Neuronal stem cell (in vitro differentiated cells): ENCODE data around the gene RNASEH2A.

Experiments
- DNase-seq: peaks from one replicate; pipeline ENCODE4 v3.0.0-alpha.2; 2013; ENCODE audit warnings: low spot score
- H2AFZ ChIP-seq: one replicate; pipeline ENCODE4 v1.6.1; 2013; ENCODE audit warnings: mild to moderate bottlenecking, low read length, inconsistent platforms
- H2AK5ac ChIP-seq: 2 replicates; pipeline ENCODE4 v1.6.1; 2013; ENCODE audit warnings: low read depth, mild to moderate bottlenecking, inconsistent platforms, low read length, moderate library complexity, mixed read lengths
- H2BK120ac ChIP-seq: 2 replicates; pipeline ENCODE4 v1.6.1; 2013; ENCODE audit warnings: low read depth, mild to moderate bottlenecking, inconsistent platforms, low read length, moderate library complexity, mixed read lengths
- H2BK12ac ChIP-seq: one replicate; pipeline ENCODE4 v1.6.1; 2013; ENCODE audit warnings: low read length, inconsistent platforms
- H2BK15ac ChIP-seq: 2 replicates; pipeline ENCODE4 v1.6.1; 2013; ENCODE audit warnings: mild to moderate bottlenecking, low read length, inconsistent platforms, mixed read lengths
- H2BK5ac ChIP-seq: one replicate; pipeline ENCODE4 v1.6.1; 2013; ENCODE audit warnings: inconsistent platforms, mild to moderate bottlenecking, low read length, moderate library complexity
- H3K14ac ChIP-seq: one replicate; pipeline ENCODE4 v1.6.1; 2013; ENCODE audit warnings: low read length, inconsistent platforms
- H3K18ac ChIP-seq: 2 replicates; pipeline ENCODE4 v1.6.1; 2013; ENCODE audit warnings: low read length, inconsistent platforms
- H3K23ac ChIP-seq: 2 replicates; pipeline ENCODE4 v1.6.1; 2013; ENCODE audit warnings: low read depth, mild to moderate bottlenecking, mixed read lengths, low read length, inconsistent platforms; ENCODE audit not compliant: poor library complexity
- H3K27ac ChIP-seq: replicated peaks from 3 replicates; pipeline ENCODE4 v1.5.1; 2013; ENCODE audit warnings: low read length, inconsistent platforms
- H3K27me3 ChIP-seq, 3 experiments: 2 replicates each; pipeline ENCODE4 v1.6.1; 2013; ENCODE audit warnings: low read length in 3 of 3, mild to moderate bottlenecking in 2 of 3, inconsistent platforms in 1 of 3, low read depth in 1 of 3, mixed read lengths in 1 of 3, moderate library complexity in 1 of 3; ENCODE audit not compliant: control insufficient read depth in 3 of 3, insufficient read depth in 3 of 3
- H3K36me3 ChIP-seq, 2 donors: replicated peaks in 1 of 2; 2 replicates each; pipeline ENCODE4 v1.6.1; 2013; ENCODE audit warnings: low read length in 2 of 2; ENCODE audit not compliant: control insufficient read depth in 2 of 2, insufficient read depth in 2 of 2
- H3K4ac ChIP-seq: 2 replicates; pipeline ENCODE4 v1.6.1; 2013; ENCODE audit warnings: inconsistent platforms, mild to moderate bottlenecking, low read length, moderate library complexity
- H3K4me1 ChIP-seq, 2 donors: 1 replicate in 1 of 2; 2 replicates in 1 of 2; pipeline ENCODE4 v1.6.1; 2013; ENCODE audit warnings: low read length in 2 of 2, low read depth in 1 of 2; ENCODE audit not compliant: control insufficient read depth in 2 of 2, insufficient read depth in 1 of 2
- H3K4me2 ChIP-seq: one replicate; pipeline ENCODE4 v1.6.1; 2013; ENCODE audit warnings: mild to moderate bottlenecking, low read length, inconsistent platforms; ENCODE audit not compliant: insufficient read depth, poor library complexity, severe bottlenecking
- H3K4me3 ChIP-seq, 2 donors: 2 replicates each; pipeline ENCODE4 v1.5.1; 2013; ENCODE audit warnings: low read length in 2 of 2, mild to moderate bottlenecking in 2 of 2, inconsistent platforms in 1 of 2, moderate library complexity in 1 of 2
- H3K79me1 ChIP-seq: one replicate; pipeline ENCODE4 v1.6.1; 2013; ENCODE audit warnings: low read depth, mild to moderate bottlenecking, inconsistent platforms, low read length, moderate library complexity
- H3K9ac ChIP-seq: one replicate; pipeline ENCODE4 v1.6.1; 2013; ENCODE audit warnings: mild to moderate bottlenecking, low read depth, low read length, inconsistent platforms; ENCODE audit not compliant: poor library complexity
- H3K9me3 ChIP-seq, 2 donors: replicated peaks in 1 of 2; 2 replicates each; pipeline versions ENCODE3 to v1.6.1; 2013; ENCODE audit warnings: low read length in 2 of 2, mild to moderate bottlenecking in 2 of 2, inconsistent platforms in 1 of 2, low read depth in 1 of 2, mixed read lengths in 1 of 2, moderate library complexity in 1 of 2; ENCODE audit not compliant: control insufficient read depth in 2 of 2, insufficient read depth in 1 of 2
- H4K8ac ChIP-seq: one replicate; pipeline ENCODE4 v1.6.1; 2013; ENCODE audit warnings: low read depth, mild to moderate bottlenecking, inconsistent platforms, low read length, moderate library complexity
- H4K91ac ChIP-seq: one replicate; pipeline ENCODE4 v1.6.1; 2013; ENCODE audit warnings: low read length, low read depth, mild to moderate bottlenecking, inconsistent platforms; ENCODE audit not compliant: poor library complexity
- WGBS, 2 donors: extraction: QIAGEN DNeasy Blood & Tissue Kit; methylation state at CpG; one replicate each; pipeline ENCODE4 v1.1.7; 2013; ENCODE audit warnings: missing lambda C conversion rate in 2 of 2, mixed read lengths in 1 of 2; ENCODE audit not compliant: insufficient read length in 2 of 2, insufficient replicate concordance in 1 of 2; ENCODE audit errors: extremely low coverage in 2 of 2; 5-methylcytosine and 5-hydroxymethylcytosine counted together

The RNASEH2A gene

DNA sequence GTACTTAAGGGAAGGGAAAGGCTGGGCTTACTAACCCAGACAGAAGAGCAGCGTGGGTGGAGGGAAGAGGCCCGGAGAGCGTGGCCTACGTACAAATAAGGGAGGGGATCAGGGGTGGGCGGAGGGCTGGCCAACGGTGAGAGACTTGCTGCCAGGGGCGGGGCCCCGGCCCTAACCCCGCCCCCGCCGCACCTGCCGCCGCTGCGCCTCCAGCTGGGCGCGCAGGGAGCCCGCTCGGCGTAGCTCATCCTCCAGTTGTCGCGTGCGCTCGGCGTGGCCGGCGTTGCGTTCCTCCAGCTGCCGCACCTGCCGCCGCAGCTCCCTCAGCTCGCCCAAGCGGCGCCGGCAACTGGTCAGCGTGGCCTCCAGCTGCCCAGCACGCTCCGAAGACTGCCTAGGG lies 36.7 kb upstream of the RNASEH2A start:
- Histone ChIP-seq H2BK5ac (no peak overlapping the region), H3K27me3 (no peaks in the 10 kb centered on the region), H3K23ac (peak overlapping the region; percentile 62), H4K8ac (no peak overlapping the region), H3K18ac (peak overlapping the region; percentile 85), H3K4me2 (peak overlapping the region; percentile 52), H2BK120ac (no peak overlapping the region), H3K79me1 (no peaks in the 10 kb centered on the region), H4K91ac (no peak overlapping the region), H3K9me3 (no peaks in the 10 kb centered on the region), H3K27ac (no peak overlapping the region), H3K9ac (peak overlapping the region; percentile 87), H3K36me3 (peaks cover 3 to 6% of the 10 kb centered on the region in 2 donors), H3K4me3 (peak overlapping the region in 1 of 2 donors; percentile 72), H2AFZ (no peak overlapping the region), H3K4ac (no peak overlapping the region), H2BK12ac (no peak overlapping the region), H3K14ac (no peak overlapping the region), H2AK5ac (no peak overlapping the region), H2BK15ac (no peak overlapping the region), H3K4me1 (peaks cover 0 to 7% of the 10 kb centered on the region in 2 donors)
- DNase-seq = no peak
- WGBS, 2 donors = no CpG with 5 or more reads among the region's 37 CpGs

DNA sequence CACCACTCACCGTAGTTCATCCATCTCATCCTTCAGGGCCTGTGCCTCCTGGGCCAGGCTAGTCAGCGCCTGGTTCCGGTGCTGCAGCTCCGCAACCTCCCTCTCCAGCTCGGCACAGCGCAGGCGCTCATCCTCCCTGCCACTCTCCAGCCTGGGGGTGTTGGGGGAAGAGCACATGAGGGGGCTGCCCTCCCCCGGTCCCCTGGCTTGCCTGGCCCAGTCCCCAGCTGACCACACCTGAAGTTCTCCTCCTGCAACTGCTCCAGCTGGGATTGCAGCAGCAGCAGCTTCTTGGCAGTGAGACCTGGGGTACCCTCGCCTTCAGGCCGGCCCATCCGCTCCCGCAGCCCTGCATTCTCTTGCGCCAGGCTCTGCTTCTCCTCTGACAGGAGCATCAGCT lies 35.5 kb upstream of the RNASEH2A start:
- Histone ChIP-seq H2AFZ (no peak overlapping the region), H3K4me1 (peaks cover 3 to 9% of the 10 kb centered on the region in 2 donors), H3K9me3 (no peaks in the 10 kb centered on the region), H2AK5ac (peak overlapping the region; percentile 66), H3K18ac (peak overlapping the region; percentile 46), H3K79me1 (no peaks in the 10 kb centered on the region), H3K4me3 (no peak overlapping the region), H2BK5ac (no peak overlapping the region), H2BK12ac (no peak overlapping the region), H3K23ac (no peak overlapping the region), H3K4ac (no peak overlapping the region), H3K4me2 (no peak overlapping the region), H2BK120ac (no peak overlapping the region), H4K8ac (no peak overlapping the region), H3K36me3 (peaks cover 0 to 3% of the 10 kb centered on the region in 2 donors), H3K14ac (no peak overlapping the region), H4K91ac (no peak overlapping the region), H3K27me3 (no peaks in the 10 kb centered on the region), H3K27ac (no peak overlapping the region), H2BK15ac (no peak overlapping the region), H3K9ac (no peak overlapping the region)
- WGBS, 2 donors = no CpG with 5 or more reads among the region's 13 CpGs
- no peak for DNase-seq

DNA sequence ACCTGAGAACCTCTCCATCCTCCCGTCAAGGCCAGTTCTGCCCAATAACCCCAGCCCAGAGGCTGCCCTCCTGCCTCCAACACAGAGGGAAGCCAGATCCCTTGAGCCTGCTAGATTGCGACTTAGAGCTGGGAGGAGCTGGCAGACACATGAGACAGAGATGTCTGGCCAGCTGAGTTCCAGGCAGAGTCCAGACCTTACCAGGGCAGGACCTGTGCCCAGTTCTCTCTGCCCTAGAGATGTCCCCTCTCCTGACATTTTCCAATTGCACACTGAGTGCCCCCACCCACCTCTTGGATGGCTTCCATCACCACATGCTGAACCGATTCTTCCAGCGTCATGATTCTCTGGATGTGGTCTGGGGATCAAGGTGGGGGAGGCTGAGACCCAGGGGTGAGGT lies 34.1 kb upstream of the RNASEH2A start:
- Histone ChIP-seq H3K9ac (no peak overlapping the region), H3K36me3 (peaks cover 0 to 3% of the 10 kb centered on the region in 2 donors), H3K4ac (no peak overlapping the region), H3K23ac (no peak overlapping the region), H4K91ac (no peak overlapping the region), H3K9me3 (no peaks in the 10 kb centered on the region), H3K27ac (no peak overlapping the region), H3K79me1 (no peaks in the 10 kb centered on the region), H4K8ac (no peak overlapping the region), H3K14ac (no peak overlapping the region), H3K18ac (no peak overlapping the region), H2BK5ac (no peak overlapping the region), H2BK120ac (no peak overlapping the region), H2AFZ (no peak overlapping the region), H2BK12ac (no peak overlapping the region), H3K4me2 (no peak overlapping the region), H2AK5ac (no peak overlapping the region), H3K4me1 (peaks cover 3 to 10% of the 10 kb centered on the region in 2 donors), H3K27me3 (no peaks in the 10 kb centered on the region), H3K4me3 (no peak overlapping the region), H2BK15ac (no peak overlapping the region)
- no CpG with 5 or more reads among the region's 4 CpGs for WGBS, 2 donors
- DNase-seq = no peak

DNA sequence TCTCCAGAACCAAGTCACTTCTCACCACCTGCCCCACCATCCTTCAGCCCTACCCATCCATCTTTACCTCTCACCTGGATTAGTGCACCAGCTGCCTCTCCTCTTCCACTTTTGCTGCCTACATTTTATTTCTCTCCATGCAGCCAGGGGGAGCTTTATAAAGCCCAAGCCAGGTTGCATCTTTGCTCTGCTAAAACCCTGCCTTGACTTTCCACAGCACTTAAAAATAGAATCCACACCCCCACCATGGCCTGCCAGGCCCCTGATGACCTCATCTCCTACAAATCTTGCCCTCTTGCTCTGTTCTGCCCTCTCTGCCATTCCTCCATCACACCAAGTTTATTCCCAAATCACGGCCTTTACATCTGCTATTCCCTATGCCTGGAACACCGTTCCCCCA lies 32.8 kb upstream of the RNASEH2A start:
- DNase-seq = no peak
- no peak overlapping the region for H3K4me2 ChIP-seq
- no peak overlapping the region for H3K27ac ChIP-seq

More for the DNA sequence above, 32.8 kb upstream of the RNASEH2A start:
- WGBS, 2 donors = no CpG with 5 or more reads among the region's 2 CpGs
- H2BK120ac ChIP-seq = no peak overlapping the region
- no peak overlapping the region for H3K4me3 ChIP-seq
- peaks cover 0 to 3% (median 0%) of the 10 kb centered on the region in 3 experiments for H3K27me3 ChIP-seq
- H3K79me1 ChIP-seq = no peaks in the 10 kb centered on the region
- no peak overlapping the region for H3K4ac ChIP-seq
- peaks cover 0 to 2% of the 10 kb centered on the region in 2 donors for H3K9me3 ChIP-seq
- H3K9ac ChIP-seq = no peak overlapping the region
- H2AFZ ChIP-seq = no peak overlapping the region
- no peak overlapping the region for H3K14ac ChIP-seq
- H4K91ac ChIP-seq = no peak overlapping the region
- no peak overlapping the region for H3K23ac ChIP-seq
- H4K8ac ChIP-seq = no peak overlapping the region
- no peak overlapping the region for H2BK5ac ChIP-seq
- peaks cover 6 to 16% of the 10 kb centered on the region in 2 donors for H3K4me1 ChIP-seq
- no peak overlapping the region for H2BK15ac ChIP-seq
- H2AK5ac ChIP-seq = no peak overlapping the region
- H2BK12ac ChIP-seq = no peak overlapping the region
- H3K18ac ChIP-seq = no peak overlapping the region
- H3K36me3 ChIP-seq = peaks cover 0 to 3% of the 10 kb centered on the region in 2 donors
